ENCODE data around the gene TERT.

The TERT gene

DNA sequence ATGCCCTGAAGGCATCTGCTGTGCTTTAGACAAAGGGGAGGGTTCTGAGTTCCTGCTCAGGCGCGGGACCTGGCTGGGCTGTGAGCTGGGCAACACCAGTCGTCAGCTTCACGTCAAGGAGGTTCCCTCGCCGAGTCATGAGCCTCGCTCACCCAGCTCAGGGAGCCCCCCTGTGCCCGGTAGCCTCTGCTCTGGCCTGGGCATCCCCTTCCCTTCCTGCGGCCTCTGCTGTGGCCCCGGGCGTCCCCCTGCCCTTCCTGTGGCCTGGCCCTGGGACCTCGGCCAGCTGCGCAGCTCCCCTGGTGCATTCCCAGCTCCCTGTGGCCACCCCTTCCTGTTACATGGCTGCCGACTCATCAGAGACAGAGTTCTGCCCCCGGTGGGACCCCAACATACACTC is 29.8 kb downstream of the TERT start:
- FAIRE-seq (no peak), DNase-seq (ENCODE audit: low spot score) (no peak)

DNA sequence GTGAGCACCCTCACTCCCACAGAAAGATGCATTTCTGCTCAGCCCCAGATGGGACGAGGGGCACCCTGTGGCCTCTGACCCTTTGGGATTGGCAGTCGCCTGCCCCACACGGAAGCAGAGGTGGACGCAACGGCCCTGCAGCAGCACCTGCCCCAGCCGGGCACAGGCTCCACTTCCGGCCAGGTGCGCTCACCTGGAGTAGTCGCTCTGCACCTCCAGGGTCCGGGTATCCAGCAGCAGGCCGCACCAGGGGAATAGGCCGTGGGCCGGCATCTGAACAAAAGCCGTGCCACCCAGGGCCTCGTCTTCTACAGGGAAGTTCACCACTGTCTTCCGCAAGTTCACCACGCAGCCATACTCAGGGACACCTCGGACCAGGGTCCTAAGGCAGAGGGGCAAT is 30.7 kb downstream of the TERT start:
- DNase-seq (ENCODE audit: low spot score) (no peak), FAIRE-seq (no peak)

DNA sequence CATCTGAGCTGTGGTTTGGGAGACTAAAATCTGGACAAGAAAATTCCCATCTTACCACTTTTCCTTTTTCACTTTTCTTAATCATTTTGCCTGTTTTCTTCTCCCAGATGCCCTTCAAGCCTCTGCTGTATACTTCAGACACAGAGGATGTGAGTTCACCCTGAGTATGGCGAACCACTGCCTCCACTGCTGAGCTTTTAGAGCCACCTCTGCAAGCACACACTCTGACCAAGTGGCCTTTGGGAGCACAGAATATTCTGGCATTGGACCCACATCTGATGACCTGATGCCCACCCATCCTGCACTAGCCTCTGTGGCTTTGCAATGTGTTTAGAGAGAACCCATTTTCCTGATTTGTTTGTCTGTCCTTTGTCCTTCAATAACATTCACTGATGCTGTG is 32.5 kb downstream of the TERT start:
- no peak for DNase-seq (ENCODE audit: low spot score)
- FAIRE-seq: no peak

DNA sequence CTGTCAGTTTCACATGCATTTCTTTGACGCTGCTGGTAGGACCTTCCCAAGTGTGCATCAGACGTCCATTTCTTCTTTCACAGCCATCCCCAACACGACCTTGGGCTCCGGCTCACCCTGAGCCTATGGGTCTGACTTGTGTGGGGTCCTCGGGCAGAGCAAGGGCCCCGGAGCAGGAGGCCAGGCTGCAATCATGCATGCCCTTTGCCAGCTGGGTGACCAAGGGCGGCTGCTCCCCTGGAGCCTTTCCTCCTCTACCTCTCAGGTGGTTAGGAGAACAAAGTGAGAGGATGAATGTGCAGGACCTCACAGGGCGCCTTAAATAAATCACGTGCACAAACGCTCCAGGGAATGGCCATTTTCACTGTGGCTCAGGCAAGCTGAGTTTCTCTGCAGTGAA is 33.2 kb downstream of the TERT start:
- FAIRE-seq (no peak), DNase-seq (ENCODE audit: low spot score) (no peak)

- FAIRE-seq (no peak), DNase-seq (ENCODE audit: low spot score) (no peak)
These were observed 34.9 kb downstream of the TERT start for GRCh38 chr5:1259806-1260480.

GRCh38 chr5:1257841-1258240 is 37.0 kb downstream of the TERT start:
- FAIRE-seq (no peak), DNase-seq (ENCODE audit: low spot score) (no peak)

DNA sequence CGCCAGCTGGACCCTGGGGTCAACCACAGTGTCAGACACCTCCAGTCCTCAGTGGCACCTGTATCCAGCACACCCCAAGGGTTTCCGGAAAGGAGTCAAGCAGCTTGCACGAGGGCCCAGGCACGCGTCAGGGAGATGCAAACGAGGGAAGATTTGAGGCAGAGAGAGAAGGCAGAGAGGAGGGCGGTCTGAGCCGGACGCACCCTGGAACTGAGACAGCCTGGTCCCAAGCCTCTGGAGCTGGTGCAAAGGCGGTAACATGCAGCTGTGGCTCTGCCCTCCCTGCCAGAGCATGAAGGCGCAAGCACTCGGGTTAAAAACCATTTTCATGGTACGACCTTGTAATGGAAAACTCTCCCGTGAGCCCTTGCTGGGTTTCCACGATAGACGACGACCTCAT is 37.5 kb downstream of the TERT start:
- no peak for DNase-seq (ENCODE audit: low spot score)

DNA sequence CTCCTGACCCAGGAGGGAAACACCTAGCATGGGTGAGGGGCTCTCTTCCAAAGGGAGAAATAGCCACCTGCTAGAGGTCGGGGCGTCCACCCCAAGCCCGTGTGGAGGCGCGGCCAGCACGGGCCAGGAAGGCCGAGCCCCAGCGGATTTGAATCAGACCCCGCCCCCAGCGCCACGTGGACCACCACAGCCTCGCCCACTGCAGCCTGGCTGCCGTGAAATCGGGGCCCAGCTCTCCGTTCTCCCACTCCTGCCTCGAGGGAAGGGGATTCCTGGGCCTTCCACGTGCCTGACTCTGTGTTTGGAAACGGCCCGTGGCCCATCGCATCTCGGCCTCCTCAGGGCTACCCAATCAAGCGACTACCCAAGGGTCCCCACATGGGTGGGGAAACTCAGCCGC is 38.1 kb downstream of the TERT start:
- DNase-seq (ENCODE audit: low spot score) (no peak), FAIRE-seq (no peak)

More for the DNA sequence above, 37.5 kb downstream of the TERT start:
- FAIRE-seq: no peak

DNA sequence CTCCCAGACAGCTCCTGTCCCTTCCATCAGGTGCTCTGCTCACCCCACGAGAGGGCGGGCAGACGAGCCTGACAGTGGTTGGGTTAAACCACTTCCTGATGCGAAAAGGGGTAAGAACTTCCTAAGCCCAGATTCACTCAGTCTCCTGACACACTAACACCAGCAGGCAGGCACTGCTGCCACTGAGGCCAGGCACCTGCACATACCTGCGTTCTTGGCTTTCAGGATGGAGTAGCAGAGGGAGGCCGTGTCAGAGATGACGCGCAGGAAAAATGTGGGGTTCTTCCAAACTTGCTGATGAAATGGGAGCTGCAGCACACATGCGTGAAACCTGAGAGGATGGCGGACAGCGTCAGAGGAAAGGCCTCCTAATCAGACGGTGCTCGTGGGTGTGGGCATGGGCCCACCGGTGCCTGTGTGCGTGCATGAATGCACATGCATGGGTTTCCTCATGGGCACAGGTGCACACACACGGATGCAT is 39.7 kb downstream of the TERT start:
- FAIRE-seq: no peak
- no peak for DNase-seq (ENCODE audit: low spot score)

DNA sequence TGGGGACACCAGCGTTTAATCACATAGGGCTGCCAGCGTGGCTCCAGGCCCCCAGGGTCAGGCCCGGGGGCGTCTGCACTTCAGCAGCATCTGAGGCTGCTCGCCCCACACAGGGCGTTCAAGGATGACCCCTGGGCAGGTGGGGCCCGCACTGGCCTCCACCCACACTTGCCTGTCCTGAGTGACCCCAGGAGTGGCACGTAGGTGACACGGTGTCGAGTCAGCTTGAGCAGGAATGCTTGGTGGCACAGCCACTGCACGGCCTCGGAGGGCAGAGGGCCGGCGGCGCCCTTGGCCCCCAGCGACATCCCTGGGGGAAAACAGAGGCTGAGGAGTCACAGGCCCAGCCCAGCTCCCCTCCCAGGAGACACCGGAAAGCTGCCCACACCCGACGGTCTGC is 40.7 kb downstream of the TERT start:
- FAIRE-seq (no peak), DNase-seq (ENCODE audit: low spot score) (no peak)

GRCh38 chr5:1253456-1254105 is 41.3 kb downstream of the TERT start:
- DNase-seq (ENCODE audit: low spot score) (no peak), FAIRE-seq (no peak)

GRCh38 chr5:1252681-1253080 is 42.2 kb downstream of the TERT start:
- FAIRE-seq (no peak), DNase-seq (ENCODE audit: low spot score) (no peak)

GRCh38 chr5:1251678-1252580 is 42.9 kb downstream of the TERT start:
- no peak for DNase-seq (ENCODE audit: low spot score)
- no peak for FAIRE-seq

DNA sequence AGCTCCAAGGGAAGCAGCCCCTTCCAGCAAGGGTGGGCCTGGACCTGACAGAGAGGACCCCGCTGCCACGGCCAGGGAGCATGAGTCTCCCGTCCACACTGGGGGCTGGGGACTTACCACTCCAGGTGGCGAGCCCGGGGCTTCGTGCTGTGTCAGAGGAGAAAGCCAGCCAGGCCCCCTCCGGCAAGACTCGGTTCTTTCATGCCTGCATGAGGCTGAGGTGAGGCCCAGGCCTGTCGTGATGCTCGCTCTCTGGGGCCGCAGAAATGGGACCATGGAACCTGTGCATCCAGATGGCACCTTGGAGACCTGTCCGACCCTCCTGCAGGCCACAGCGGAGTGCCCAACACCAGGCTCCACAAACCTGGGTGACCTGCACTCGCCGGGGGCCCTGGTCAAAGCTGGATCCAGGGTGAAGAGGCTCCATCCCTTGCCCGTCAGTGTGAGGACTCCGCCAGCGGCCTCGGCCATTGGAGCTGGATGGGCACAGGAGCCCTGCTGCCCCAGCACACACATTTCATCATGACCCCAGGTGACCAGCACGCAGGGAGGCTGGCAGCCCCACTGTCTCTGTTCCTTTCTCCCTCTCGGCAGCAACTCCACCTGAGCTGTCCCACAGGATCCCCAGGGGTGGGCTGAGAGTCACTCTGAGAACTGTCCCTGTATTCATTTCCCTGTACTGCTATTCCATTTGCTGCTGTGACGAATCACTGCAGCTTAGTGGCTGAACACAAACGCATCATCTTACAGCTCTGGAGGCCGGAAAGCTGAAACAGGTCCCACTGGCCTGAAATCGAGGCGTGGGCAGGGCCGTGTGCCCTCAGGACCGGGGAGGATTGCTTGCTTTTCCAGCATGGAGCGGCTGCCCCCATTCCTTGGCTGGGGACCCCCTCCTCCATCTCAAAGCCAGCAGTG is 45.2 kb downstream of the TERT start:
- DNase-seq (ENCODE audit: low spot score) (no peak), FAIRE-seq (no peak)

- FAIRE-seq (no peak), DNase-seq (ENCODE audit: low spot score) (no peak)
These were observed 47.1 kb downstream of the TERT start for GRCh38 chr5:1247811-1248210.

DNA sequence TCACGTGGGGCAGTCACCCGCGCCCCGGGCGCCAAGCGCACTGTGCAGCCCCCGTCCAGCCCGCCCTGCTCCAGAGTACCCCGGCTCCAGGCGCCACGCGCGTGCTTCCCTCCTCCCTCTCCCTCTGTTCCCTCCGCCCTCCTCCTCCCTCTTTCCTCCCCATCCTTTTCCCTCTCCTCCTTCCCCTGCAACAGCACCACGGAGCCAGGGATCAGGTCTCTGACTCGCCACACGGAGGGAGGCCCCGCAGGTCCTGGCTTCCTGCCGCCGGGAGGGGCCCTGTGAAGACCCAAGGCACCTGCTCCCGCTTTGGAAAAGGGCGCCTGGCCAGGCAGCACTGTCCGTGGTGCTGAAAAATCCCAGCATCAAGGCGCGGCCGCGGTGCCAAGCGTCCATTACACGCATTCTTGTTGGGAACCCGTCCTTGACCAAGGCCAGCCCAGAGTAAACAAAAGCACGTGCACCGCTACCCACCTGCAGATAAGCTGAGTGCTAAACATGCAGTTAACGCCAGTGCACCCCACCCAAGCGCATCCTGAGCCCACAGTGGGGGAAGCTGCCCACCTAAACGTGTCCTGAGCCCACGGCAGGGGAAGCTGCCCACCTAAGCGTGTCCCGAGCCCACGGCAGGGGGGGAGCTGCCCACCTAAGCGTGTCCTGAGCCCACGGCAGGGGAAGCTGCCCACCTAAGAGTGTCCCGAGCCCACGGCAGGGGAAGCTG is 48.0 kb downstream of the TERT start:
- FAIRE-seq (no peak), DNase-seq (ENCODE audit: low spot score) (no peak)

- DNase-seq (ENCODE audit: low spot score) (no peak), FAIRE-seq (no peak)
These were observed 48.8 kb downstream of the TERT start for GRCh38 chr5:1245905-1246576.

GRCh38 chr5:1244976-1245375 is 49.9 kb downstream of the TERT start:
- no peak for DNase-seq (ENCODE audit: low spot score)

GRCh38 chr5:1244255-1244654 is 50.6 kb downstream of the TERT start:
- no peak for DNase-seq (ENCODE audit: low spot score)
- FAIRE-seq: no peak

More at GRCh38 chr5:1244976-1245375, 49.9 kb downstream of the TERT start:
- FAIRE-seq: no peak

All from RCC 7860 (cell line).